Astrocyte (in vitro differentiated cells and primary cell): ENCODE results near the gene NIPBL. TPM values are rescaled to one million over a fixed set of nuclear protein-coding genes. Genes with fewer than 3 reads are reported as not detected.

ENCODE experiments used
- DNase-seq: peaks from one replicate; pipeline ENCODE4 v3.0.0-alpha.2; 2010; ENCODE audit warnings: low read depth
- FAIRE-seq: peaks from 2 replicates; lab custom pipeline; 2011; peaks lifted over from hg19 to GRCh38; lab: Jason Lieb, UNC
- H2AFZ ChIP-seq: 2 replicates; pipeline ENCODE4 v1.6.0; 2012; ENCODE audit warnings: low read depth, low read length, inconsistent platforms
- H3K27ac ChIP-seq: 2 replicates; pipeline ENCODE4 v1.5.1; 2011; ENCODE audit warnings: low read depth, low read length, inconsistent platforms
- H3K27me3 ChIP-seq: 2 replicates; pipeline ENCODE4 v1.6.0; 2011; ENCODE audit warnings: low read length, inconsistent platforms; ENCODE audit not compliant: insufficient read depth
- H3K36me3 ChIP-seq: 2 replicates; pipeline ENCODE4 v1.5.1; 2011; ENCODE audit warnings: low read length, inconsistent platforms; ENCODE audit not compliant: insufficient read depth
- H3K4me1 ChIP-seq: 2 replicates; pipeline ENCODE4 v1.5.1; 2011; ENCODE audit warnings: low read length, inconsistent platforms; ENCODE audit not compliant: insufficient read depth
- H3K4me2 ChIP-seq: 2 replicates; pipeline ENCODE4 v1.6.0; 2012; ENCODE audit warnings: low read length, inconsistent platforms
- H3K4me3 ChIP-seq: 2 replicates; pipeline ENCODE4 v1.5.1; 2011; ENCODE audit warnings: low read depth, mild to moderate bottlenecking, low read length, inconsistent platforms; ENCODE audit not compliant: insufficient read depth
- H3K79me2 ChIP-seq: 2 replicates; pipeline ENCODE4 v1.6.0; 2012; ENCODE audit warnings: mild to moderate bottlenecking, low read length, inconsistent platforms; ENCODE audit not compliant: insufficient read depth
- H3K9ac ChIP-seq: 2 replicates; pipeline ENCODE4 v1.6.0; 2012; ENCODE audit warnings: mild to moderate bottlenecking, low read length, inconsistent platforms
- H3K9me3 ChIP-seq: 2 replicates; pipeline ENCODE4 v1.5.1; 2012; ENCODE audit warnings: low read depth, mild to moderate bottlenecking, low read length, inconsistent platforms; ENCODE audit not compliant: insufficient read depth
- H4K20me1 ChIP-seq: 2 replicates; pipeline ENCODE4 v1.6.0; 2012; ENCODE audit warnings: low read length, inconsistent platforms; ENCODE audit not compliant: insufficient read depth
- H3K27ac Mint-ChIP-seq: one replicate; pipeline ENCODE4 v1.8.0; 2021; ENCODE audit warnings: mild to moderate bottlenecking, mixed read lengths; ENCODE audit not compliant: unreplicated experiment
- H3K27me3 Mint-ChIP-seq: one replicate; pipeline ENCODE4 v1.8.0; 2021; ENCODE audit warnings: low read depth, mixed read lengths; ENCODE audit not compliant: unreplicated experiment
- H3K36me3 Mint-ChIP-seq: one replicate; pipeline ENCODE4 v1.8.0; 2021; ENCODE audit warnings: low read depth, mixed read lengths; ENCODE audit not compliant: unreplicated experiment
- H3K4me1 Mint-ChIP-seq: one replicate; pipeline ENCODE4 v1.8.0; 2021; ENCODE audit warnings: low read depth, mixed read lengths; ENCODE audit not compliant: unreplicated experiment
- H3K4me3 Mint-ChIP-seq: one replicate; pipeline ENCODE4 v1.8.0; 2021; ENCODE audit warnings: mild to moderate bottlenecking, moderate library complexity, mixed read lengths; ENCODE audit not compliant: unreplicated experiment
- H3K9me3 Mint-ChIP-seq: one replicate; pipeline ENCODE4 v1.8.0; 2021; ENCODE audit warnings: mild to moderate bottlenecking, mixed read lengths; ENCODE audit not compliant: unreplicated experiment
- CTCF ChIP-seq: IDR thresholded peaks from 2 replicates; pipeline ENCODE4 v1.5.1; 2011; ENCODE audit warnings: low read depth, mild to moderate bottlenecking, inconsistent platforms, low read length, moderate library complexity; ENCODE audit not compliant: insufficient read depth
- EZH2 ChIP-seq: IDR thresholded peaks from 2 replicates; pipeline ENCODE4 v1.6.1; 2012; ENCODE audit warnings: mild to moderate bottlenecking, low read length, inconsistent platforms; ENCODE audit not compliant: insufficient read depth
- total RNA-seq: library from RNA; stranded (reverse); gene quantifications from 2 replicates; pipeline ENCODE4 v1.2.1, GENCODE V29; 2021

The NIPBL gene
- total RNA-seq, 1 donor from 2014 or later = 45.3 TPM

- Histone ChIP-seq H2AFZ (no peak overlapping the region), H4K20me1 (peaks cover 76% of the 10 kb centered on the region), H3K79me2 (peaks cover 96% of the 10 kb centered on the region), H3K9ac (no peak overlapping the region), H3K4me3 (no peak overlapping the region), H3K4me1 (peaks cover 4% of the 10 kb centered on the region), H3K27ac (no peak overlapping the region), H3K9me3 (no peaks in the 10 kb centered on the region), H3K36me3 (no peaks in the 10 kb centered on the region), H3K4me2 (no peak overlapping the region), H3K27me3 (no peaks in the 10 kb centered on the region)
- FAIRE-seq (no peak), DNase-seq (no peak)
- peak overlapping the region; percentile 62 for H3K4me3 Mint-ChIP-seq
- H3K27me3 Mint-ChIP-seq = no peaks in the 10 kb centered on the region
- H3K9me3 Mint-ChIP-seq = no peaks in the 10 kb centered on the region
- H3K27ac Mint-ChIP-seq = peak overlapping the region; percentile 26
- H3K4me1 Mint-ChIP-seq = peaks cover 15% of the 10 kb centered on the region
- TF ChIP-seq CTCF (no peak), EZH2 (no peak)
- H3K36me3 Mint-ChIP-seq = peaks cover 6% of the 10 kb centered on the region
These were observed 4.2 kb downstream of the NIPBL start for GRCh38 chr5:36880761-36881160.

DNA sequence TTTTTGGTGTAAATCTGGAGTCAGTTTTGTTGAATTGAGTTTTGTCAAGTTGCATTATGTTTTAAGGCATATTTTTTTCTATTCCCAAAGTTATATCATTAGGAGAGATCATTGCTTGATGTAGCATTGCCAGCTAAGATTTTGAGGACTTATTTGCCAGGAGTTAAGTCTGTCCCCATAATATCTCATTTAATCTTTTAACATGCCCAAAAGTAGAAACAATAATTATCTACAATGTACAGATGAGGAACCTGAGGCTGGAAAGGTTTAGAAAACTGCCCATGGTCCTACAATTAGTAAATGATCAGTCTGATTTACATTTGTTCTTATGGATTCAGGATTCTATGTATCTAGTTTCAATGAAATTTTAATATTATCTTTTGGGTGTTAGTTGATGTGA, 4.7 kb downstream of the NIPBL start:
- Mint-ChIP-seq H3K36me3 (peaks cover 7% of the 10 kb centered on the region), H3K9me3 (no peaks in the 10 kb centered on the region), H3K27me3 (no peaks in the 10 kb centered on the region), H3K4me1 (peaks cover 15% of the 10 kb centered on the region), H3K27ac (no peak overlapping the region), H3K4me3 (no peak overlapping the region)
- Histone ChIP-seq H4K20me1 (peaks cover 81% of the 10 kb centered on the region), H3K4me3 (no peak overlapping the region), H3K9me3 (no peaks in the 10 kb centered on the region), H3K27me3 (no peaks in the 10 kb centered on the region), H2AFZ (no peak overlapping the region), H3K36me3 (no peaks in the 10 kb centered on the region), H3K4me2 (no peak overlapping the region), H3K4me1 (peaks cover 4% of the 10 kb centered on the region), H3K79me2 (peaks cover 97% of the 10 kb centered on the region), H3K9ac (no peak overlapping the region), H3K27ac (no peak overlapping the region)
- FAIRE-seq (no peak), DNase-seq (no peak)
- TF ChIP-seq CTCF (no peak), EZH2 (no peak)

DNA sequence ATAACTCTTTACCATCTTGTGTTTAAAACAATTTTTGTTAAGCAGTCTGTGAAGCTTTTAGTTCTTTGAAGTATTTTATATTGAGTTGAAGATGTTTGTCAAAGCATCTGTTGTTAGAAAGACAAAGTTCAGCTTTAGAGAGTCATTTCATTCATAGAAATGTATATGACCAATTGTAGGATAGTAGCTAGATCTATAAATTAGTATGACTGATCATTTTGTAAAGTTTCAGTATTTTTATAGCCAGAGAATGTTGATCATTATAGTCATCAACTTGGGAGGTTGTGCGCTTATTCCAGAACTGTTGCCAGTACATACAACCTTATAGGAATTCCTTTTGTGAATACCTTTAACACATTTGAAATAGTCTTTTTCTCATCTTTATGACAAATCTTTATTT, 5.2 kb downstream of the NIPBL start:
- H3K27ac Mint-ChIP-seq = no peak overlapping the region
- no peak overlapping the region for H3K4me3 Mint-ChIP-seq
- H3K36me3 Mint-ChIP-seq = peaks cover 9% of the 10 kb centered on the region
- H3K27me3 ChIP-seq = no peaks in the 10 kb centered on the region
- TF ChIP-seq EZH2 (no peak), CTCF (no peak)
- no peaks in the 10 kb centered on the region for H3K9me3 ChIP-seq
- peaks cover 4% of the 10 kb centered on the region for H3K4me1 ChIP-seq
- no peaks in the 10 kb centered on the region for H3K9me3 Mint-ChIP-seq
- no peak for DNase-seq
- no peaks in the 10 kb centered on the region for H3K27me3 Mint-ChIP-seq
- H3K9ac ChIP-seq = no peak overlapping the region
- H3K79me2 ChIP-seq = peaks cover 100% of the 10 kb centered on the region
- peaks cover 15% of the 10 kb centered on the region for H3K4me1 Mint-ChIP-seq
- H3K27ac ChIP-seq = no peak overlapping the region
- H3K36me3 ChIP-seq = no peaks in the 10 kb centered on the region
- H3K4me3 ChIP-seq = no peak overlapping the region
- H3K4me2 ChIP-seq = no peak overlapping the region
- no peak for FAIRE-seq
- peaks cover 86% of the 10 kb centered on the region for H4K20me1 ChIP-seq
- no peak overlapping the region for H2AFZ ChIP-seq
